BE2C (cell line): Measurements from ENCODE around the gene COL6A2.

Experiments used
- DNase-seq: peaks from one replicate; pipeline ENCODE4 v3.0.0-alpha.2; 2020
- H3K27me3 ChIP-seq: fragments of 250-450 bp; sonication (Bioruptor Pico); 2 replicates; pipeline ENCODE4 v1.5.1; 2020; ENCODE audit warnings: mild to moderate bottlenecking
- H3K36me3 ChIP-seq: fragments of 250-450 bp; sonication (Bioruptor Pico); 2 replicates; pipeline ENCODE4 v1.5.1; 2020; ENCODE audit warnings: mild to moderate bottlenecking
- H3K4me1 ChIP-seq: fragments of 250-450 bp; sonication (Bioruptor Pico); 2 replicates; pipeline ENCODE4 v1.5.1; 2020
- H3K4me3 ChIP-seq: 2 replicates; pipeline ENCODE4 v1.5.1; 2011; ENCODE audit warnings: low read depth, low read length
- H3K9me3 ChIP-seq: fragments of 250-450 bp; sonication (Bioruptor Pico); 2 replicates; pipeline ENCODE4 v1.5.1; 2020
- TF ChIP-seq, protein P1 (sequence below): IDR thresholded peaks from 2 replicates; pipeline ENCODE4 v1.5.1; 2012; ENCODE audit warnings: mild to moderate bottlenecking, low read depth, low read length

The COL6A2 gene

DNA sequence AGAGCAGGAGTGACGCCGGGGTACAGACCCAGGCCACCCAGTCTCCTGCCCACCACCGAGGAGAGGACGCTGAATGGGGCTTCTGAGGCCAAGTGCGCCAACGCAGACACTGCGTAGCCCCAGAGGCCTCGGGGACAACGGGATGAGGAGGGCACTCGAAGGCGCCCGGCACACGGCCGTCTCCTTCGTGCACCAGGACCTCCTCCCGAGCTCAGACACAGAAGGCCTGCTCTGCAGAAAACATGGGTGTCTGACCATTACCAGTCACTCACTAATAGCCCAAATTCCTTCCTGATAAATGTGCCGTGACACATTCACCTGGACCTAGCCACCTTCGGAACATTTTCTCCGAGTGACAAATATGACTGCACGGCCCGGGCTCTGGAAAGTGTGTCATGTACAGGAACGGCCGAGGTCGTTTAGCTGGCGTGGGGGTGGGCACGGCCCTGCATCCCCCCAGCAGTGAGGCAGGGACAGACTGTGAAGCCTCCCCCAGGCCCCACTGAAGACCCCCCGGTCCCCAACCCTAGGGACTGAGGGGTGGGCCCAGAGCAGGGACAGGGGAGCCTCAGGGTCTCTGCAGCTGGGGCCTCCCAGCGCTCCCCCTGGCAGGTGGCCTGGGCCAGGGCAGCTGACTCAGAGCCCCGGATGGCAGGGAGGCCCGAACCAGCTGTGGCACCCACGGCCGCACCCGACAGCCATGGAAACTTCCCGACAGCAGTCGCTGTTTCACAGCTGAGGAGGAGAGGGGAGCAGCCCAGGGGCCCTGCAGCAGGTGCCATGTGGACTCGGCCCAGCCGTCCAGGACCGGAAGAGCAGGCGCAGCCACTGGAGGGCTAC is 16.7 kb upstream of the COL6A2 start:
- TF ChIP-seq, protein P1, sequence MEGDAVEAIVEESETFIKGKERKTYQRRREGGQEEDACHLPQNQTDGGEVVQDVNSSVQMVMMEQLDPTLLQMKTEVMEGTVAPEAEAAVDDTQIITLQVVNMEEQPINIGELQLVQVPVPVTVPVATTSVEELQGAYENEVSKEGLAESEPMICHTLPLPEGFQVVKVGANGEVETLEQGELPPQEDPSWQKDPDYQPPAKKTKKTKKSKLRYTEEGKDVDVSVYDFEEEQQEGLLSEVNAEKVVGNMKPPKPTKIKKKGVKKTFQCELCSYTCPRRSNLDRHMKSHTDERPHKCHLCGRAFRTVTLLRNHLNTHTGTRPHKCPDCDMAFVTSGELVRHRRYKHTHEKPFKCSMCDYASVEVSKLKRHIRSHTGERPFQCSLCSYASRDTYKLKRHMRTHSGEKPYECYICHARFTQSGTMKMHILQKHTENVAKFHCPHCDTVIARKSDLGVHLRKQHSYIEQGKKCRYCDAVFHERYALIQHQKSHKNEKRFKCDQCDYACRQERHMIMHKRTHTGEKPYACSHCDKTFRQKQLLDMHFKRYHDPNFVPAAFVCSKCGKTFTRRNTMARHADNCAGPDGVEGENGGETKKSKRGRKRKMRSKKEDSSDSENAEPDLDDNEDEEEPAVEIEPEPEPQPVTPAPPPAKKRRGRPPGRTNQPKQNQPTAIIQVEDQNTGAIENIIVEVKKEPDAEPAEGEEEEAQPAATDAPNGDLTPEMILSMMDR: no peak
- Histone ChIP-seq H3K4me3 (no peak overlapping the region), H3K4me1 (peaks cover 21% of the 10 kb centered on the region), H3K27me3 (no peaks in the 10 kb centered on the region), H3K9me3 (0 out of 2 replicates have a peak, but pooled peaks cover 3% of the 10 kb centered on the region), H3K36me3 (no peaks in the 10 kb centered on the region)
- DNase-seq: no peak

DNA sequence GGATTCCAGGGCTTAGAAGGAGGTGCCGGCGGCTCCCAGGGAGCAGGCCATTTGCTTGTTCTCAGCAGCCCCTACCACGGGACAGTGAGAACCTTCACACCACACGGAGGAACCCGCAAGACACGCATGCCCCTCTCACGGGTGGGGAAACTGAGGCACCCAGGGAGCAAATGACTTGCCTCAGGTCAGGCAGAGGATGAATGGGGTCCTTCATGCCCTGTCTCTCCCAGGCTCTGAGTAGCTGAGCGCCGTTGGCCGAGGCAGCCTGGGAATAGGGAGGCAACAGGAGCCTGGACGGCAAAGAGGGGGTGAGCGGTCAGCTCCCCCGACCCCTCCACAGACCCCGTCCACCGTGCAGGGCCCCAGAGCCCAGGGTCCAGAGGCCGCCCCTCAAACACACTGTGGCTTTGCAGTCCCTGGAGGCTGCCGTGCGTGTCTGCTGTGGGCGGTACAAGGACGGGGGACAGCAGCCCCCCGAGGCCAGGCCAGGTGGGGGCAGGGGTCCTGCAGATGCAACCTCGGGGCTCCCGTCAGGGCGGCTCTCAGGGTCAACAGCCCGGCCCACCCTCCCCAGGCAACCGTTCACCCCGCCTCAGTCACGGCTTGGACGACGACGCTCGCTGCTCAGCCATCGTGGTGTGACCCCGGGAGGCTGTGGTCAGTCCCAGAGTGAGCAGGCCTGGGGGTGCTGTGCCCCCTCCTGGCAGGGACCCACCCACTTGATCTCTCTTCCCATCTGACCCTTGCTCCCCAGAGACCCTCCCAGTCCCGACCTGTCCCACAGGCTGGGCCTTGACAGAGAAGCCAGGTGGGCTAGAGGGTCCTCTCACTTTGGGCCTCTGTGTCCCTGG is 15.8 kb upstream of the COL6A2 start:
- Histone ChIP-seq H3K27me3 (no peaks in the 10 kb centered on the region), H3K36me3 (no peaks in the 10 kb centered on the region), H3K4me1 (peaks cover 21% of the 10 kb centered on the region), H3K9me3 (0 out of 2 replicates have a peak, but pooled peaks cover 3% of the 10 kb centered on the region), H3K4me3 (no peak overlapping the region)
- TF ChIP-seq, protein P1: no peak
- DNase-seq: no peak

DNA sequence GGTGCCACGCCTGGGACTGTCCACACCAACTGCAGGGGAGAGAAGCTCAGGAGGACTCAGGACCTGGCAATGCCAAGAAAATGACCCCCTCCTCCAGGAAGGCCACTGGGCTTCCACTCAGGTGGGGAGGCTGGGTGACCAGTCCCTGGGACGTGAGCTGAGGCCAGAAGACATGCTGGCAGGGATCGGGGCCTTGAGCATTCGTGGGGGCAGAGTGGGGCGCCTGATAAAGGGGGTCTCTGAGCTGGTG is 15.3 kb upstream of the COL6A2 start:
- Histone ChIP-seq H3K4me1 (peaks cover 21% of the 10 kb centered on the region), H3K9me3 (0 out of 2 replicates have a peak, but pooled peaks cover 3% of the 10 kb centered on the region), H3K27me3 (no peaks in the 10 kb centered on the region), H3K4me3 (no peak overlapping the region), H3K36me3 (no peaks in the 10 kb centered on the region)
- no peak for DNase-seq
- TF ChIP-seq, protein P1: no peak

DNA sequence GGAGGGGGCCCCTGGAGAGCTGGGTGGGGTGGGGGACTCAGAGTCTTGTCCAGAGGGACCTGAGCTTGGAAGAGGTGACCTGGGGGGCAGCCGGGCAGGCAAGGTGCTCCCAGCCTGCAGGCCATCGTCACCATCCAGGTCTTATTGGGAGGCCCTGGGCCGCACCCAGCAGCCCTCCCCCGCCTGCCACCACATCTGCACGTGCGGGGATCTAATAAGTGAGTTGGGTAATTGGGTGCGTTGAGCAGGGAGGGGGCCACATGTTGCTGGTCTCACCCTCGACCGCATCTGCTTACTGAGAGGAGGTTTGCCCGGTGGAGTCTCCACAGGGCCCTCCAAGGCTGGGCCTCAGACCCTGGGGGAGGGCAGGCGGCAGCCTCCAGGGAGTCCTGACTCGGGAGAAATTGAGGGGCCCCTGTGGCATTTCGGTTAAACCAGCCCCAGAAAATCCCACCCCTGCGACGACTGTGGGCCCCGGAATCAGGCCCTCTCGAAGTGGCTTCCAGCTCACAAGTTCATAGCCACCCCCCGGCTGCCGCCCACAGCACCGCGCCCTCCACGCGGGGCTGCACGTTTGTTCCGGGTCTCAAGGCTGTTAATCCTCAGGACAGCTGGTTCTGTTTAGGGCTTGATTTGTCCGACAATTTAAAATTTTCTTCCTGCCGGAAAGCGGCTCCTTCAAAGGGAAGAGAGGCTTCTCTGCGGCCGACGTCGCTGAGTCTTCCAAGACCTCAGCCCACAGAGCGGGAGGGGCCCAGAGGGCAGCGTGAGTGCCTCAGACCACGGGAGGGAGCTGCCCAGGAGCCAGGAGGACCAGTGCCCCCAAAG is 14.7 kb upstream of the COL6A2 start:
- H3K27me3 ChIP-seq: no peaks in the 10 kb centered on the region
- no peaks in the 10 kb centered on the region for H3K36me3 ChIP-seq
- DNase-seq: no peak
- TF ChIP-seq, protein P1: no peak
- H3K9me3 ChIP-seq: 0 out of 2 replicates have a peak, but pooled peaks cover 3% of the 10 kb centered on the region
- no peak overlapping the region for H3K4me3 ChIP-seq
- peaks cover 21% of the 10 kb centered on the region for H3K4me1 ChIP-seq

DNA sequence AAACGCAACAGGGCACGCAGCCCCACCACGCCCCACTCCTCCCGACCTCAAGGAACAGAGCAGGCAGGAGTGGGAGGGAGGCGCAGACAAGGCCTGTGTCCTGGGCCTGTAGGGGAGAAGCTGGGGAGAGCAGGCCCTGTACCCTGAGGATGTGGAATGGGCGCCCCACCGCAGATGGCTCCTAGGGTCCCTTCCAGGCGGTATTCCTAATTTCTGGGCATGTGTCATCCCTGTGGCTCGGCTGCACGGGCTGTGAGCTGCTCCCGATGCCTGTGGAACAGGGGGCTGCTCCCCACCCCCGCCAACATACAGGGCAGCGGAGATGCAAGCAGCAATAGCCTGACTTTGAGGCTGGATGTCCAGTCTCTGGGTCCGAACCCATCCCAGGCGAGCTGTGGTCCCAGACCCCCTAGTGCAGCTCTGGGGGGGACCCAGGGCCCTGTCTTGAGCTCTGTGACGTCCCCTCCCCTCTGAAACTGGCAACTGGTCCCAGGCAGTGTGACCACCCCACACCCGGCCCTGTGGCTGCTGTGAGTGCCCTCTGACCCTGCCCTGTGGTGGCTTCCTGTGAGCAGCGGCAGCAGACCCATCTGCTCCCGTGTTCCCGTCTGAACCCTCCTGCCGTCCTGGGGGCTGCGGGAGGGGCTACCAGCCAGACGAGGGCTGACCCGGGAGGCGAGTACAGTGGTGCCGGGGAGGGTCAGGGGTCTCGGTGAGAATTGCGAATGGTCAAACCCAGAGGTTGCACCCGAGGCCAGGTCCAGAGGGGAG is 13.9 kb upstream of the COL6A2 start:
- no peaks in the 10 kb centered on the region for H3K27me3 ChIP-seq
- H3K9me3 ChIP-seq: 0 out of 2 replicates have a peak, but pooled peaks cover 3% of the 10 kb centered on the region
- TF ChIP-seq, protein P1: no peak
- no peak overlapping the region for H3K4me3 ChIP-seq
- peaks cover 21% of the 10 kb centered on the region for H3K4me1 ChIP-seq
- no peaks in the 10 kb centered on the region for H3K36me3 ChIP-seq
- DNase-seq: no peak
